Fibroblast of gingiva (primary cell): ENCODE measurements around the gene ZDHHC8.

Experiments
- DNase-seq: peaks from one replicate; pipeline ENCODE4 v3.0.0-alpha.2; 2011; ENCODE audit warnings: low read depth

The ZDHHC8 gene

DNA sequence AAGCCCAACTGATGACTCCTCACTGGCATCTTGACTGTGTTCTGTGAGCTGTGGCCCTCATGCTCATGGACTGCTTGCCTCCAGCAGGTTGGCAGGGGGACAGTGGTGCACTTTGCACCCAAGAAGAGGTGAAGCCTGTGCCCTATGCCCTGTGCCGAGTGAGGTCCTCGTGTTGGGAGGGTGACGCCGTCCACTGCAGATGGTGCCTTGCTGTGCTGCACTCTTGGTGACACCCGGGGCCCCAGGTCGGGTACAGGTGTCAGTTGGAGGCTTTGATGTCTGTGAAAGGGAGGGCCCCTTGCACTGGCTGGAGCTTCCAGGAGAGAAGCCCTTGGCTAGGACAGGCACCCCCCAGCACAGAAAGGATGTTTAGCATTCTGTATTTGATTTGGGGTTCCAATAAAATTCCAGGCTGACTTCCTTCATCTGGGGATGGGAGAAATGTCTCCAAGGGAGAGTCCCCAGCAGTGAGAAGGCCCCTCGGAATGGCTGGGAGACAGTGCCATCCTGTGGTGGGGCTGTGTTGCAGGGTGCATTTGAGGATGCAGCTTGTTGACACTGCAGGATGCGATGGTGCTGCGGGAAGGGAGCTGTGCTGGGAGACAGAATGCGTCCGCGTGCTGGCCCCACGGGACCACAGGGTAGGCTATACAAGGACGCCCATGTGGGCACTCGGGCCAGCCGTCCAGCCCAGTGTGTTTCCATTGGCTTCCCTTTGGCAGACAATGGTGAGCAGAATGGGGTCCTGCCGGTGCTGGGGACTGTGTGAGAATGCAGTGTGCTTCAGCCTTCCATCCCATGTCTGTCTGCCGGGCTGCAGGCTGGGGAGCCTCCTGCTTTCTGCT lies 2.5 kb upstream of the ZDHHC8 start:
- peak; percentile 18 for DNase-seq

DNA sequence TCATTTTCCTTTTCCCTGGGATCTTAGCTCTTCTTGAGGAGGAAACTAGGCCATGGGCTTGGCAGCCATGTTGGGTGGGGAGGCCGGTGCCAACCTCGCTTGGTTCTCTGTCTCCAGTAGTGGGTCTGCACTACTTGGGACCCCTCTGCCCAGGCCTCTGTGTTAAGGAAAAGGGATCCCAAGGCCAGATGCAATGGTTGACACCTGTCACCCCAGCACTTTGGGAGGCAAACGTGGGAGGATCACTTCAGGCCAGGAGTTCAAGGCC lies 1.9 kb upstream of the ZDHHC8 start:
- no peak for DNase-seq

DNA sequence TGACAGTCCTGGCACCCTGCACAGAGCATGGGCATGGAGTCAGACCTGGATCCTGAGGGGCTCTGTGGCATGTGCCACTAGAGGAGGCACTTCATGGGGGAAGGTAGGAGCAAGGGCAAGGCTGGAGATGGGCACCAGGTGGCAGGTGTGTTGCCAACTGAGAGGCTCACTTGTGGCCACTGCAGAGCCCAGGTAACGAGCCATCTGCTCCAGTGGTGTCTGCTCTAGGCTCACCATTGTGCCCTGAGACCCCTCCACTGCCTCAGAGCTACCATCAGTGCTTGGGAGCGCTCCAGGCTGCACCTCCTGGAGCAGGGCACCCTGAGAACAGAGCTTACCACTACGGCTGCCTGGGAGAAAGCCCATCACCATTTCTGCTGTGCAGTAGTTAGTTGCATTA lies 1.3 kb upstream of the ZDHHC8 start:
- no peak for DNase-seq

DNA sequence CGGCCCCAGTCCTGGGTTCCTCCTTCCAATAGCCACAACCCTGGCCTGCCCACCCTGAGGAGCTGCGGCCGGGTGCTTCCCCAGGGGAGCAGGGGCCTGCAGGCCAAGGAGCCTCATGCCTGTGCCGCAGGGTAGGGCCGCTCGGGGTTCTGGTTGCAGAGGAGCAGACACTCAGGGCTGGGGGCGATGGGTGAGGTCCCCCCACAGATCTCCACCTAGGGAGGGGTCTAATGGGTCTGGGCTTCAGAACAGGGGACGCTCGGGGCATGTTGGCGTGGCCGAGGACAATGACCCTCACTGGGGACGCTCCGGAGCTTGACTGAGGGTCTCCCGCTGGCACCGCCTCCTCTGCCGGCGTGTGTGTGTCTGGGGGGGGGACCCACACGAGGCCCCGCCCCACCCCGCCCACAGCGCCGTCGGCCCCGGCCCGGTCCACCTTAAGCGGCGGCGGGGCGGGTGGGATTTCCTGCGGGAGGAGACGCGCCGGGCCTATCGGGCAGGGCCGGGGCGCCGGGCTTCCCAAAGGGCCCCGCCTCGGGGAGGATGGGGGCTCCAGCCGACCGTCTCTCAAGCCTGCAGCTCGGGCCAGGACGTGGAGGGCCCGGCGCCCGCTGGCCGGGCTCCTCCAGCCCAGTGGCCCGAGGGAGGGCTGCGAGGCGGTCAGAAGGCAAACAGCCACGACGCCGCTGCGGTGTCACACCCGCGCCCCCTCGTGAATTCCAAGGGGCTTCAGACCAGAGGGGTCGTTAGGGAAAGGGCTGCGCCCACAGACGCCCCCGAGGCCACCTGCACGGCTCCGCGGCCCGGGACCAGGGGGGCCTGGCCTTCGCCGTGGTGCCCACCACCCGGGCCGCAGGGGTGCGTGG lies 640 bp upstream of the ZDHHC8 start:
- peak; percentile 76 for DNase-seq

DNA sequence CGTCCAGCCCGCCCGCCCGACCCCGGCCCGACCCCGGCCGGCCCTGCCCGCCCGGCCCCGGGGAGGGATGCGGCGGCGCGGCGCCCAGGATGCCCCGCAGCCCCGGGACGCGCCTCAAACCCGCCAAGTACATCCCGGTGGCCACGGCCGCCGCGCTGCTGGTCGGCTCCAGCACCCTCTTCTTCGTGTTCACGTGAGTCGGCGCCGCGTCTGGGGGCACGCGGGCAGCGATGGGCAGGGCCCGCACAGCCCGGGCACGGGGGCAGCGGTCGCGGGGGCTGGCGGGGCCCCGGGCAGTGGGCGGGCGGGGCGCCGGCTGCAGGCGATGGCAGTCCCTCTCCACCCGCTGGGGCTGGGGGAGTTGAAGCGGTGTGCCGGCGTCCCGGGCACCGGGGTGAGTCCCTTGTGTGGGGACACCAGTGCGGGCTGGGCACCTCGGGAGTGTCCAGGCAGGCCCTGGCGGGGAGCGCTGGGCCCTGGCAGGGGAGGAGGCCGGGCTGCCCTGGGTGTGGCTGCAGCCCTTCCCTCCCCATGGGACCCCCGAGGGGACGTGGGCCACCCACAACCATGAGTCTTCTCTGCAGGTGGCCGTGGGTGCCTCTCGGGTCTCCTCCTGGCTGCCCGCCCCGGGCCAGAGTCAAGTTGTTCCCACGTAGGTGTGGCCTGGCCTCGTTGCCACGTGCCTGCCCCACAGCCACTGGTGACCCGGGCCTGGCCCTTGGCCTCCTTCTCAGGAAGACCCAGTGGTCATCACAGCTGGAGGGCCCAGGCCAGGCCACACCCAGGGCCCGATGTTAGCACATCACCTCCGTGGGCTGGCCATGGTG lies 468 bp downstream of the ZDHHC8 start:
- peak; percentile 36 for DNase-seq

DNA sequence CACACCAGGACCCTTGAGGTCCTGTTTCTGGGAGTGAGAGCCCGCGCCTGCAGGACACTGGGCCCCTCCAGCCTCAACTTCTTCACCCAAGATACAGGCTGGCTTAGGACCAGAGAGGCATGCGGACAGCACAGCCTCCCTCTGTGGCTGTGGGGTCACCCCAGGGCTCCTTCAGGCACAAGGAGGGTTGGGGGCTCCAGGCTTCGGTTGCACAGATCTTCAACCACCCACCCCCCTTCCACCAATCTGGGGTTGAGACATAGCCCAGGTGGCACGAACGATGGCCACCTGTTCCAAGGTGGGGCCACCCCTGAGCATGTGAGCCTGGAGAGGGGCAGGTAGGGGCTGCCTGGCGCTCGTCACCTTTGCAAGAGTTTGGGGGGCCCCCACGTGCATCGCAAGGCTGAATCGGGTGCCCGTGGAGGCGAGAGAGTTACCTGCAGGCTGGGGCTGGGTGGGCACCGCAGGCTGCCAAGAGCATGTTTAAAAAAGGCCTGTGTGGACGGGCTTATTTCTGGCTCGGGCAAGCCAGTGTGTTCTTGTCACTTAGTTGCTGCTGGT lies 1.2 kb downstream of the ZDHHC8 start:
- no peak for DNase-seq

DNA sequence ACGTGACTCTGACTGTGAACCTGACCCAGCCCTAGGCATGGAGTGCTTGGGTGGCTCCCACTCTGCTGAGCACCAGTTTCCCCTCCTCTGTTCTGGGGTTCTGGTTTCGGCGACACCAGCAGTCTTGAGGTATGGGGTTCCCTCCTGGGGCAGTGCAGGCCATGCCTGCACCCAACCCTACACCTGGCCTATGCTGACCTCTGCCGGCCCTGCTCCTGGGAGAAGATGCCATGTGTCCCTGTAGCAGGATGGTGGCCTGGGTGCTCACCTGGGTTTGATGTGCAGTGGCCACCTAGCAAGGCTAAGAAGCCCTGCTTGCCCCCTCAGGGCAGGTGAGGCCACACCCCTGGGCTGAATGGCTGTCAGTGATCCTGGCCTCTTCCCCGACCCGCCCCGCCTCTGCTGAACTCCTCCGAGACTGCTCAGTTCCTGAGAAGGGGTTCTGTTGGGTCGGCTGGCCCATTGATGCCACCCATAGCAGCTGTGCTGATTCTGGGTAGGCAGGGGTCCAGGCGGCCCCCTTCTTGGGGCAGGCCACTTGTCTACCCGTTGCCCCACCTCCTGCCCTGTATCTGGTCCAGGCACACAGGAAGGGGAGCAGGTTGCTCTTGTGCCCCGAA lies 2.4 kb downstream of the ZDHHC8 start:
- DNase-seq: no peak

DNA sequence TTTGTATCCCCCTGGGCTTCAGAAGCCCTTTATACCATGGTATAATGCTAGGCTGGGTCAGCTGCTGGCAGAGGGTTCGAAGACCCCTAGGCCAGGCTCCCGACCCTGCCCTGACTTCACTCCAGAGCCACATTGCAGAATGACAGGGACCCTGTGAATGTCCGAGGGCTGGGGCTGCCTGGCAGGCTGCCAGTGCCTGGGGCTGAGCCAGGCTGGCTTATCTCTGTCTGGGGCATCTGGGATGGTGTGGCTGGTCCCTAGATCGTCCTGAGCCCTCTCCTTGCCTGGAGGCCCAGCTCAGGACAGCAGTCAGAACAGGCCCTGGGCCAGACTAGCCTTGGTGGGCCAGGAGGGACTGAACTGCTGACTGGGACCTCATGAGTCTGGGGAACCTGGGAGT lies 3.7 kb downstream of the ZDHHC8 start:
- DNase-seq: no peak

DNA sequence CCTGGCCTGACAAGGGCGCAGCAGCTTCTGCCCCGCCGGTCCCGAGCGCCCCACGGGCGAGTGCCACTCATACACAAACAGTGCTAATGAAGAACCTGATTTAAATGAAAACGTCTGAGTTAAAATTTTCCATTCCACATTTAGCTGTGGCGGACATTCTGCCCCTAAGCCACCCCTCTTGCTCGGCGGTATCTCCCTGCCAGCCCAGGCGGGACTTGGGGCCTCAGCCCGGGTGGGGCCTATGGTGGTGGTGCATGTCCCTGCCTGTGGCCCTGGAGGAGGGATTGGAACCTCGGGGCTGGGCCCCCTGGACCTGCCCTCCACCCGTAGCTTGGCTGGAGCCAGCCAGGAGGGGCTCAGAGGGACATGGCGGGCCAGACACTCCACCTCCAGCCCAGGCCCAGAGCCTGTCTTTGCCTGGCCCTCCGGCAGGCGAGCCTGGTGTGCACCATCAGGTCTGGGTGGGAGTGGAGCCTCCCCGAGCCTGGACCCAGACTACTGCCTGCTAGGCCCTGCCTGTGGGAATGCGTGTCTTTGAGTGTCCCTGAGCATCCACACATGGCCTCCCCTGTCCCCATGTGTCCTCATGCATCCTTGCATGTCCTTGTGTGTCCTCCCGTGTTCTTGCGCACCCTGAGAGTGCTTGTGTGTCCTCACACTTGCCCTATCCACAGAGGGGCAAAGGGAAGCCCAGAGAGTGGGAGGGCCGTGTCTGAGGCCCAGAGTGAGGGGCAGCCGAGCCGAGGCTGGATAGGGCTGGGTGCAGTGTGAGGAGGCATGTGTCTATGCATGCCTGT lies 4.4 kb downstream of the ZDHHC8 start:
- DNase-seq: no peak

DNA sequence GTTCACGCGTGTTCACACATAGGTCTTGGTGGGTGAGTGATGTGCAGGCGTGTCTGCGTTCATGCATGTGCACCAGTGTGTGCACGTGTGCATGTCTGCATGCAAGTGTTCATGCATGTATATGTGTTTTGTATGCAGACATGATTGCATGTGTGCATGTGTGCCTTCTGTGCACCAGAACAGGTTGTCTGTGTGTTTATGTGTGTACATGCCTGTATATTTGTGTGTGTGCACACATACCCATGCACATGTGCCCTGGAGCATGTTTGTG lies 4.9 kb downstream of the ZDHHC8 start:
- no peak for DNase-seq

DNA sequence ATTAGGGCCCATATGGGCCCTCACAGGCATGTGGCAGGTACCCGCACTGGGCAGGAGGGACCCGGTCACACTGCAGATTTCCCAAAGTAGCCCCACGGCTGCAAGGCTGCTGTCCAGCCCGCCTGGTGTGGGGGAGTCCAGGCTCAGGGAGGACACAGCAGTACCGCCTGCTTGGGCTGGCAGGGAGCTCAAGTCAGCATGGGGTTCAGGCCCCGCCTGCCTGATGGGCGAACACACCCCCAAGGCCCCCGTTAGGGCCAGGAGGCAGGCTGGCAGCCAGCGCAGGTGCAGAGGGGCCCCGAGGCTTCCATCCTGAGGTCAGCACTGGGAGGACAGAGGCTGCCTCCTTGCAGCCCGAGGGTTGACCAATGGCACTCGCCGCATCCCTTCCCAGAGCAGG lies 5.5 kb downstream of the ZDHHC8 start:
- DNase-seq: no peak

DNA sequence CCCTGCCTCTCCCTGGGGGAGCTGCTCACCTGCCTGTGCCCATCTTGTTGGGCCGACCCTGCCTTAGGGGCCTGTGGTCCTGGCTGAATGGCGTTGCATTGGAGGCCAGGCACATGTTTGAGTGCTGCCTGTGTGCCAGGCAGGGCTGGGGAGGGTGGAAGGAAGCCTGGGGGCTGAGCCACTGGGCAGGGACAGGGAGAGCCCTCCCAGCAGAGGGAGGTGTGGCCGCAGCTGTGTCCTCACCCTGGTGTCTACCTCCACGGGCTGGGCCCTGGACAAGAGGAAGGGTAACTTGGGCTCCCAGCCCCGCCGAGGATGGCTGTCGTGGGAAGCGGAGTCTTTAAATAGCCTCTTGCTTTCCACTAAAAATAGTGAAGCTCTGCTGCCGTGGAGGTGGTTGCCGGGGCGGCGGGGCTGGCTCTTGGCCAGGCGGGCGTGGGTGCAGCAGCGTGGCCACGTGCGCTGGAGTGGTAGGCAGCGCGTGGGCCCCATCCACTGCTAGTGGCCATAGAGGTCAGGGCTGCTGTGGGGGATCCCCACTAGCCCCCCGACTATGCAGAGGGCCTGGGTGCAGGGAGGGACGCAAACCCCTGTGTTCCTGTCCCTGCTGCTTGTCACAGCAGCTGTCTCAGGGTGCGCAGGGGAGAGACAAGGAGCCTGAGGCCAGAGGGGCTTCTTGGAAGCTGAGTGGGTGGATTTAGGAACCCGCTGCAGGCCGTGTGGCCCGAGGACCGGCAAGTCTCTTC lies 6.2 kb downstream of the ZDHHC8 start:
- no peak for DNase-seq

DNA sequence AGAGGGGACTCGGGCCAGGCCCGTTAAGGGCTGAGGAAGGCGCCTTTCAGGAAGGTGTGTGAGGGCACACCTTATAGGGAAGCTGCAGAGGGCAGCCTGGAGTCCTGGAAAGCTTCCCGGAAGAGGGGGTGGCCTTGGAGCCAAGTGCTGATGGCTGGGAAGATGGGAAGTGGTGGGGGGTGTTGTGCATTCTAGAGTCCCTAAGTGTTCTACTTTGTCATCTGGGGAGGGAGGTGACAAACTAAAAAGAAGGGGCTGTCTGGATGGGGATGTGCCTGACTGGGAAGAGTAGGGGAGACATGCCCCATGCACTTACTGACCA lies 6.8 kb downstream of the ZDHHC8 start:
- DNase-seq: no peak

DNA sequence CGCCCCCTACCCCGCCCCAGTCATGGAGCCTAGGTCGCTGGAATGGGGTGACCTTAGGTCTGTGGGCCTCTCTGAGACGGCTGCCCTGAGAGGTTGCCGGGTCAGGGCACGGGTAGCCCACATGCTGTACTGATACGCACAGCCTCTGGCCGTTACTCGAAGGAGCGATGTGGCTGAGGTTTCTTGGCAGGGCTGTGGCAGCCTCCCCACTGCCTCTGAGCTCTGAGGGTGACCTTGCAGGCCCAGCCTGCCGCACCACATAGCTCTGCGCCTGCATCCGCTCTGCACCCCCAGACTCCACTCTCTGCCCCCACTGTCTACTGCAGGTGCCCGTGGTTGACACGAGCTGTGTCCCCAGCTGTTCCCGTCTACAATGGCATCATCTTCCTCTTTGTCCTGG lies 7.3 kb downstream of the ZDHHC8 start:
- no peak for DNase-seq

DNA sequence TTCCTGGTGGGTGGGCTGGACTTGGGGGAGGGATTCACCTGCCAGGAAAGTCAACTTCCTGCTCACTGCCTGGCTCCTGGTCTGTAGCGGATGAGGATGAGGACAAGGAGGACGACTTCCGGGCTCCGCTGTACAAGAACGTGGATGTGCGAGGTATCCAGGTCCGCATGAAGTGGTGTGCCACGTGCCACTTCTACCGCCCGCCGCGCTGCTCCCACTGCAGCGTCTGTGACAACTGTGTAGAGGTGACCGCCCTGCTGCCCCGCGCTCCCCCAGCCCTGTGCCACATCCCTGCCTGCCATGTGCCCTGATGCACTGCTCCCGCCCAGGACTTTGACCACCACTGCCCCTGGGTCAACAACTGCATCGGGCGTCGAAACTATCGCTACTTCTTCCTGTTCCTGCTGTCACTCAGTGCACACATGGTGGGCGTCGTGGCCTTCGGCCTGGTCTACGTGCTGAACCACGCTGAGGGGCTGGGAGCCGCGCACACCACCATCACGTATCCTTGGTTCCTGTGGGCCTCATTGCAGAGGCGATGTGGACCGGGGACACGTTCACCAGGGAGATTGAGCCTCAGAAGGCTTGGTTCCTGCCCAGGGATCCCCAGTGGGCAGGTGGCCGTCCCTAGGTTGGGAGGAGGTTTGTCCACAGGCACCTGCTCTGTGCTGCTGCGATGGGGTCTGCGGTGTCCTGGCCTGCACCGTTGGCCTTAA lies 7.9 kb downstream of the ZDHHC8 start:
- no peak for DNase-seq

DNA sequence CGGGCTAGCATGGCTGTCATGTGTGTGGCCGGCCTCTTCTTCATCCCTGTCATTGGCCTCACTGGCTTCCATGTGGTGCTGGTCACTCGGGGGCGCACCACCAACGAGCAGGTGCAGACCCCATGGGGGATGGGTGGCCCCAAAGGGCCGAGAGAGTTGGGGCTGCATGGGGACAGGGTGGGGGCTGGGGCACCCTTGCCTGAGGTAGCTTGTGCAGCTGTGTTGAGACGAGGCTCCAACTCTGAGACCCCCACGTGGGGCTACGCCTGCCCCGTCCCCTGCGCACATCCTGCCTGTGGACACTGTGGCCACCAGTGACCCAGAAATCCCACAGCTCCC lies 8.5 kb downstream of the ZDHHC8 start:
- DNase-seq: no peak

DNA sequence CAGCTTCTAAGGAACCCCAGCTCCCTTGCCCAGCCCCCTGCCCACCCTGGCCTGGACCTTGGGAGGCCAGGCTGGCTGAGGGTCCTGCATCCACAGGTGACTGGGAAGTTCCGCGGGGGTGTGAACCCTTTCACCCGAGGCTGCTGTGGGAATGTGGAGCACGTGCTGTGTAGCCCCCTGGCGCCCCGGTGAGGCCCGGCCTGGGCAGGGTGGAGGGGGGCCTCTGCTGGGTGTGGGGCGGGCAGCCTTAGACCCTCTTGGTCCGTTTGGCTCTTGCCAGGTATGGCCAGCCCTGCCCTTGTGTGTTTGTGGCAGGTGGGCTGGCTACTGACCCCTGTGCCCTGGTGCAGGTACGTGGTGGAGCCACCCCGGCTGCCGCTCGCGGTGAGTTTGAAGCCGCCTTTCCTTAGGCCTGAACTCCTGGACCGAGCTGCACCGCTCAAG lies 8.9 kb downstream of the ZDHHC8 start:
- DNase-seq: no peak

DNA sequence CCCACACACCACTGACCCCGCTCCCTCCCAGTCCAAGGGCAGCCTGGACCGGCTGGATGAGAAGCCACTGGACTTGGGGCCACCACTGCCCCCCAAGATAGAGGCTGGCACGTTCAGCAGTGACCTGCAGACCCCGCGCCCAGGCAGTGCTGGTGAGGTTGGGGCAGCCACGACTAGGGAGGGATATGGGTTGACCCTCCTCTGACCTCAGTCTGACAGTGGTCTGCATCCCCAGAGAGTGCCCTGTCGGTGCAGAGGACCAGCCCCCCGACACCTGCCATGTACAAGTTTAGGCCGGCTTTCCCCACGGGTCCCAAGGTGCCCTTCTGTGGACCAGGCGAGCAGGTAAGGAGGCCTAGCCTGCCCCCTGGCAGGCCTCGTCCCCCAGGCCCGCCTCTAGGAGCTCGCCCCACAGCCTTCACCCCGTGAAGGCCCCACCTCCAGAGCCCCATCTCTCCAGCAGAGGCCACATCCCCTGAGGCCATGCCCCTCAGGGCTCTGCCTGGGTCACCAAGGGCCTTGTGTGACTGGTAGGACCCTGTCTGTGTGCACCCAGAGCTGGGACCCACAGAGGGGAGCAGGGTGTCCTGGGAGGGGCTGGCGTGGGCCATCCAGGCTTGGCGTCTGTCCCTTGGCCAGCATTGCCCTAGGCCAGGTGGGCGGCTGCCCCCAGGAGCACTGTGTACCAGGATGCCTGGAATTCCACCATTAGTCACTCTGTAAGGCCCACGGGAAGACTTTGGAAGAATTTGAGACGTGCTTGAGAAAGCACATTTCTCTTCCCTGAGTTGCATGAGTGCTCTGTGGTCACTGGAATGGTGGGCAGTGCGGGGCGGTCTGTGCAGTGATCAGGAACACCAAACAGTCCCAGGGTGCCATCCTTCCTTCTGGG lies 9.8 kb downstream of the ZDHHC8 start:
- DNase-seq: peak; percentile 69
